ENCODE results near the gene COL24A1.

COL24A1 gene

GRCh38 chr1:86195281-86195680, 38.7 kb upstream of the COL24A1 start:
- TF ChIP-seq, protein P1, sequence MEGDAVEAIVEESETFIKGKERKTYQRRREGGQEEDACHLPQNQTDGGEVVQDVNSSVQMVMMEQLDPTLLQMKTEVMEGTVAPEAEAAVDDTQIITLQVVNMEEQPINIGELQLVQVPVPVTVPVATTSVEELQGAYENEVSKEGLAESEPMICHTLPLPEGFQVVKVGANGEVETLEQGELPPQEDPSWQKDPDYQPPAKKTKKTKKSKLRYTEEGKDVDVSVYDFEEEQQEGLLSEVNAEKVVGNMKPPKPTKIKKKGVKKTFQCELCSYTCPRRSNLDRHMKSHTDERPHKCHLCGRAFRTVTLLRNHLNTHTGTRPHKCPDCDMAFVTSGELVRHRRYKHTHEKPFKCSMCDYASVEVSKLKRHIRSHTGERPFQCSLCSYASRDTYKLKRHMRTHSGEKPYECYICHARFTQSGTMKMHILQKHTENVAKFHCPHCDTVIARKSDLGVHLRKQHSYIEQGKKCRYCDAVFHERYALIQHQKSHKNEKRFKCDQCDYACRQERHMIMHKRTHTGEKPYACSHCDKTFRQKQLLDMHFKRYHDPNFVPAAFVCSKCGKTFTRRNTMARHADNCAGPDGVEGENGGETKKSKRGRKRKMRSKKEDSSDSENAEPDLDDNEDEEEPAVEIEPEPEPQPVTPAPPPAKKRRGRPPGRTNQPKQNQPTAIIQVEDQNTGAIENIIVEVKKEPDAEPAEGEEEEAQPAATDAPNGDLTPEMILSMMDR (IDR thresholded peaks at IDR 0.05; ENCODE audit: low read depth, low read length) = no peak
- DNase-seq (ENCODE audit: extremely low read depth, low read depth) = no peak

DNA sequence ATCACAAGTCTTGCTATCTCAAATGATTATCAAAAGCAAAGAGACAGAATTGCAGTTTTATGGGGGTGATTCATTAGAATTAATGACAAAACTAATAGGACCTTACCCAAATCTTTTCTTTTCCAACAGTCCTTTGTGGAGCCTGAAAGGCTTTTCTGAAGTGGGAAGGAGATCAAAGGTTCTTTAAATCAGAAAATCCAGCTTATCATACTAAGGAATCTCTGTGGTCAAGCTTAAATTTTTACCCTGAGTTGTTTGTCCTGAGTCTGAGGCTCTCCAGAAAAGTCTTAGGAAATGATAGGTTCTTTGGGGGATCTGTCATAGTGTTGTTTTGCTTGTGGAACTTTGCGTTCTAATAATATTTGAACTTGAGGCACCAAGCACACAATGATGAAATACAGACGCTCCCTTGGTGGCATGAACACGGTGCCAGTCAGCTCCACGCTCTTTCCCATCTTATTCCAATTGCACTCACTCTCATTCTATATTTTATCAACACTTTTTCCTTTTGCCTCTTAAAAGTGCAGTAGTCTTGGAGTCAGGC, 38.0 kb upstream of the COL24A1 start:
- no peak for DNase-seq (ENCODE audit: extremely low read depth, low read depth)
- TF ChIP-seq, protein P1 (IDR thresholded peaks at IDR 0.05; ENCODE audit: low read depth, low read length) = no peak

GRCh38 chr1:86192417-86192816, 35.8 kb upstream of the COL24A1 start:
- TF ChIP-seq, protein P1 (IDR thresholded peaks at IDR 0.05; ENCODE audit: low read depth, low read length) = no peak
- no peak for DNase-seq (ENCODE audit: extremely low read depth, low read depth)

DNA sequence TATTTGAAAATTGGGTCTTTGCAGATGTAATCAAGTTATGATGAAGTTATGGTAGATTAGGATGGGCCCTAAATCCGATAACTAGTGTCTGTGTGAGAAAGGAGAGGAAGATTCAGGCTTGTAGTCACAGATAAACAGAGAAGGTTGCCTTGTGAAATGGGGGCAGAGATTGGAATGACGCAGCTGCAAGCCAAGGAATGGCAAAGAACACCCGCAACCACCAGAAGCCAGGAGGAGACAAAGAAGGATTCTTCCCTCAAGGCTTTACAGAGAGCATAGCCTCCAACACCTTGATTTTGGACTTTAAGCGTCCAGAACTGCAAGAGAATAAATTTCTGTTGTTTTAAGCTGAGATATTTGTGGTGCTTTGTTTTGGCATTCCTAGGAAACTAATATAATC, 35.4 kb upstream of the COL24A1 start:
- DNase-seq (ENCODE audit: extremely low read depth, low read depth) = no peak
- TF ChIP-seq, protein P1 (IDR thresholded peaks at IDR 0.05; ENCODE audit: low read depth, low read length) = no peak

DNA sequence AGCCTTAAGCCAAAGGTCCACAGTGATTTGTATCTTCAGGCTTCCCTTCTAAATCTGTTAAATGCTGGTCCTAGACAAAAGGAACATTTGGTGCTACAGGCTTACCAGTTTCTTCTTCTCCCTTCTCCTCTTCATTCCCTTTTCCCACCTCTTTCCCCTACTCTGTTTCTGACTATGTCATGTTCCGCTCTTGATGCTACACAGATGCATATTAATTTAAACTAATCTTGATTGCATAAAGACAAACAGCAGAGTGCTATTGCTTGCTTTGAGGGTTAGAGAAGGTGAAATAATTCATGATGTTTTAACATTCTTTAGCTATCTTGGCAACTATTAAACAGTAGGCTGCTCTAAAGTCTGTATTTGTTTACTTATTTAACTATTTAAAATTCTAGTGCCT, 34.3 kb upstream of the COL24A1 start:
- no peak for DNase-seq (ENCODE audit: extremely low read depth, low read depth)
- TF ChIP-seq, protein P1 (IDR thresholded peaks at IDR 0.05; ENCODE audit: low read depth, low read length) = no peak

GRCh38 chr1:86184426-86184825, 27.9 kb upstream of the COL24A1 start:
- no peak for DNase-seq (ENCODE audit: extremely low read depth, low read depth)

GRCh38 chr1:86183810-86184209, 27.2 kb upstream of the COL24A1 start:
- DNase-seq (ENCODE audit: extremely low read depth, low read depth) = no peak
- TF ChIP-seq, protein P1 (IDR thresholded peaks at IDR 0.05; ENCODE audit: low read depth, low read length) = no peak

More at GRCh38 chr1:86184426-86184825, 27.9 kb upstream of the COL24A1 start:
- TF ChIP-seq, protein P1 (IDR thresholded peaks at IDR 0.05; ENCODE audit: low read depth, low read length) = no peak

Data from AG09319 (cell line).